ENCODE results near the gene LPP. TPM values are rescaled to one million over a fixed set of nuclear protein-coding genes. Genes with fewer than 3 reads are reported as not detected.

The LPP gene
- polyA plus RNA-seq, 2 of the 4 experiments (the other 2 are of a cell fraction): 11.0 to 30.8 TPM

DNA sequence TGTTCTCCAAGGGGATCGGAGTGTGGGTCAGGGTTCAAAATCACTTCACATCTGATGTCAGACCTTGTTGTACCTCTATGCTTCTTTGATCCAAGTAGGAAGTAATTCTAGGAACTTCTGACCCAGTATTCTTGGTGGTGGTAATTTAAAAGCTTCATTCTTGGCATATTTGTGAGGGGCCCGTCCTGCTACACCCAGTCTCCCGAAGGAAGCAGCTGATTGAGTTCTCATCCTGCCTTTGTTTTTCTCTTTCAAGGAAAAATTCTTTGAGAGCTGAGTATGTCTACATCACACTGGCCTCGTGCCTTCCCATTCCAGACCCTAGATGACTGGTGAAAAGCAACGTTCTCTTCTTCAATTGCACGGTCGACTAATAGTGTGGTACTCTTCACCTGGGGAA, 783.4 kb downstream of the LPP start:
- Histone ChIP-seq H3K27ac (no peak overlapping the region), H3K4me1 (no peaks in the 10 kb centered on the region), H3K9me3 (no peaks in the 10 kb centered on the region), H3K4me3 (no peak overlapping the region), H3K4me2 (no peak overlapping the region)
- 75% methylated on average over 7 of the region's 7 CpGs for WGBS (ENCODE audit: missing lambda C conversion rate)
- no peak for TF ChIP-seq ZSCAN20 (CRISPR knock-in tag; IDR thresholded peaks at IDR 0.05)
- no peak for TF ChIP-seq CHD4 (IDR thresholded peaks at IDR 0.05; ENCODE audit: borderline replicate concordance)
- no peak for TF ChIP-seq BHLHE40 (IDR thresholded peaks at IDR 0.05; ENCODE audit: low read depth, low read length)
- no peak for TF ChIP-seq EHF (CRISPR knock-in tag; IDR thresholded peaks at IDR 0.05)
- TF ChIP-seq HOXA7 (CRISPR knock-in tag; IDR thresholded peaks at IDR 0.05): no peak
- no peak for TF ChIP-seq PHF8 (IDR thresholded peaks at IDR 0.05; ENCODE audit: borderline replicate concordance, low read depth)
- no peak for FAIRE-seq
- ChIA-PET POLR2A (no interaction called here), CTCF (interaction anchor here (1.0 kb wide), 1 partner anchor 1197 kb away, joined by 3 read pairs; no protein-coding TSS in a partner anchor)
- no peak for DNase-seq (ENCODE audit: low read depth in 1 of 2, low spot score in 1 of 2)
- no peak for ATAC-seq

DNA sequence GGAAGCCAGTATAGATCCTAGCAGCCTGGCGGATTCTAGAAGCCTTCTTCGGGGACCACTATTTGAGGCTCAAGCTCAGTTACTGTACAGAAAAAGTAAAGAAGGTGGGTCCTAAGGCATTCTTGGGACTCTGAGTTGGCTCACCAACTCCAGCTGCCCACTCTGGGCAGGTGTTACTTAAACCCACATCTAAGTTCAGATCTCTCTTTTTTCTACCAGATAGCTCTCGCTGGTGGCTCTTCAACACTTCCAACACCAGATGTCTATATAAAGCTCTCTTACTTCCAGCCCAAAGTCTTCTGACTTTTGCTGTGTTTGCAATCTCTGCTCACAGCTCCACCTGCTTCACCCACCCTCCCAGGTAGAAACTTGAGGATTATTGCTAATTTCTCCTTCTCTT, 785.0 kb downstream of the LPP start:
- WGBS (ENCODE audit: missing lambda C conversion rate): 95% methylated on average over 3 of the region's 3 CpGs
- no peak for ATAC-seq
- ChIA-PET CTCF (interaction anchor here (0.8 to 1.0 kb wide), 2 partner anchors 16 to 1198 kb away, joined by 3 to 4 read pairs; no protein-coding TSS in a partner anchor), POLR2A (no interaction called here)
- no peak for FAIRE-seq
- no peak for DNase-seq (ENCODE audit: low read depth in 1 of 2, low spot score in 1 of 2)
- TF ChIP-seq TP53 (CRISPR knock-in tag; IDR thresholded peaks at IDR 0.05) (no peak), CBX2 (IDR thresholded peaks at IDR 0.05; ENCODE audit: borderline replicate concordance, low read depth) (no peak), HOXB5 (CRISPR knock-in tag; IDR thresholded peaks at IDR 0.05) (no peak), HDAC2 (IDR thresholded peaks at IDR 0.05) (no peak), RAD21 (conservative IDR thresholded peaks at IDR 0.05 in 1 of 2, IDR thresholded peaks at IDR 0.05 in 1 of 2) (no peak), CHD4 (IDR thresholded peaks at IDR 0.05; ENCODE audit: borderline replicate concordance) (no peak), NFE2L2 (conservative IDR thresholded peaks at IDR 0.05; ENCODE audit: low read length) (no peak), RCOR1 (IDR thresholded peaks at IDR 0.05; ENCODE audit: low read depth, low read length) (no peak)
- TF ChIP-seq, protein P1, sequence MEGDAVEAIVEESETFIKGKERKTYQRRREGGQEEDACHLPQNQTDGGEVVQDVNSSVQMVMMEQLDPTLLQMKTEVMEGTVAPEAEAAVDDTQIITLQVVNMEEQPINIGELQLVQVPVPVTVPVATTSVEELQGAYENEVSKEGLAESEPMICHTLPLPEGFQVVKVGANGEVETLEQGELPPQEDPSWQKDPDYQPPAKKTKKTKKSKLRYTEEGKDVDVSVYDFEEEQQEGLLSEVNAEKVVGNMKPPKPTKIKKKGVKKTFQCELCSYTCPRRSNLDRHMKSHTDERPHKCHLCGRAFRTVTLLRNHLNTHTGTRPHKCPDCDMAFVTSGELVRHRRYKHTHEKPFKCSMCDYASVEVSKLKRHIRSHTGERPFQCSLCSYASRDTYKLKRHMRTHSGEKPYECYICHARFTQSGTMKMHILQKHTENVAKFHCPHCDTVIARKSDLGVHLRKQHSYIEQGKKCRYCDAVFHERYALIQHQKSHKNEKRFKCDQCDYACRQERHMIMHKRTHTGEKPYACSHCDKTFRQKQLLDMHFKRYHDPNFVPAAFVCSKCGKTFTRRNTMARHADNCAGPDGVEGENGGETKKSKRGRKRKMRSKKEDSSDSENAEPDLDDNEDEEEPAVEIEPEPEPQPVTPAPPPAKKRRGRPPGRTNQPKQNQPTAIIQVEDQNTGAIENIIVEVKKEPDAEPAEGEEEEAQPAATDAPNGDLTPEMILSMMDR (IDR thresholded peaks at IDR 0.05): no peak
- TF ChIP-seq, protein P2, sequence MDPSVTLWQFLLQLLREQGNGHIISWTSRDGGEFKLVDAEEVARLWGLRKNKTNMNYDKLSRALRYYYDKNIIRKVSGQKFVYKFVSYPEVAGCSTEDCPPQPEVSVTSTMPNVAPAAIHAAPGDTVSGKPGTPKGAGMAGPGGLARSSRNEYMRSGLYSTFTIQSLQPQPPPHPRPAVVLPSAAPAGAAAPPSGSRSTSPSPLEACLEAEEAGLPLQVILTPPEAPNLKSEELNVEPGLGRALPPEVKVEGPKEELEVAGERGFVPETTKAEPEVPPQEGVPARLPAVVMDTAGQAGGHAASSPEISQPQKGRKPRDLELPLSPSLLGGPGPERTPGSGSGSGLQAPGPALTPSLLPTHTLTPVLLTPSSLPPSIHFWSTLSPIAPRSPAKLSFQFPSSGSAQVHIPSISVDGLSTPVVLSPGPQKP (IDR thresholded peaks at IDR 0.05; ENCODE audit: low read depth, low read length): no peak
- H3K4me3 ChIP-seq: no peak overlapping the region
- H3K4me1 ChIP-seq: no peaks in the 10 kb centered on the region
- H3K4me2 ChIP-seq: no peak overlapping the region
- H3K27ac ChIP-seq: no peak overlapping the region
- no peaks in the 10 kb centered on the region for H3K9me3 ChIP-seq

DNA sequence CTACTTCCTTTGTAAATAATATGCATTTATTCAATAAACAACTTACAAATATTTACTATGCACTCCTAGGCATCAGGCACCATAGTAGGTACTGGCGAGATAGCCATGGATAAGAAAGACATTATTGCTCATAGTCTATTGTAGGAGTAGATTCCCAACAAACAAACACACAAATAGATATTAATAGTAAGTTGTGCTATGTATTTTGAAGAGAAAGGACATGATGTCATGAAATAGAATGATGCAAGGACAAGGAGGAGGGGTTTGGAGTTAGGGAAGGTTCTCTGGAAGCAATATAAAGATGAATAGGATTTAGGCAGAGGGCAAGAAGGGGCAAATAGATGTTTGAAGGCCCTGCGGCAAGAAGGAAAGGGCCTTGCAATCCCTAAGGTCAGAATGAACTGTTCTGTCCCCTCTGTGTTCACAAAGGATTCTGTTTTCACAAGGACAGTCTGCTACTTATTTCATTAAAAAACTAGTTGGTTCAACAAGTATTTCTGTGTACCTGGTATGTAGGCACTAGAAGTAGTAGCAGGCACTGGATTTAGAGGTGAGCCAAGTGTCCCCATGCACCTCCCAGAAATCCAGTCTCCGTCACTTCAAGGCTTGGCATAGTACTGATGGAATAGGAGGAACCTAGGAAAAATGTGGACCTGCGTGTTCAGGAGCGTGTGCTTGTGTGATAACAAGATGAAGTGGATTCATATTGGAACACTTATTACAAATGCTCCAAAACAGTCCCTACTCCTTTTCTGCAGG, 786.0 kb downstream of the LPP start:
- DNase-seq (ENCODE audit: low read depth in 1 of 2, low spot score in 1 of 2): no peak

More for the DNA sequence above, 786.0 kb downstream of the LPP start:
- Histone ChIP-seq H3K4me2 (no peak overlapping the region), H3K27ac (no peak overlapping the region), H3K9me3 (no peaks in the 10 kb centered on the region), H3K4me1 (no peaks in the 10 kb centered on the region), H3K4me3 (no peak overlapping the region)
- FAIRE-seq (no peak), ATAC-seq (no peak)
- WGBS (ENCODE audit: missing lambda C conversion rate): 89% methylated on average over 5 of the region's 5 CpGs
- no peak for TF ChIP-seq ZC3H11A (IDR thresholded peaks at IDR 0.05)
- no peak for TF ChIP-seq EP300 (IDR thresholded peaks at IDR 0.05)
- no peak for TF ChIP-seq HOXA7 (CRISPR knock-in tag; IDR thresholded peaks at IDR 0.05)
- no peak for TF ChIP-seq JUNB (IDR thresholded peaks at IDR 0.05)
- no peak for TF ChIP-seq HOXB5 (CRISPR knock-in tag; IDR thresholded peaks at IDR 0.05)
- CTCF ChIA-PET: no interaction called here
- POLR2A ChIA-PET: no interaction called here

Small RNA genes lying within 50 kb of the gene (small RNA-seq; reads per million reads assigned to genes)
- 1,067 to 34,481 (median 17,634) reads per million in 6 experiments for gene MIR28
